Neural cell (in vitro differentiated cells): ENCODE data around the gene FRG2C. TPM values are rescaled to one million over a fixed set of nuclear protein-coding genes. Genes with fewer than 3 reads are reported as not detected.
"Not testable (repeated sequence)": the region's sequence is repeated elsewhere in the genome, so short reads cannot be mapped to it uniquely, and the experiment has no call there.

Experiments
- H2AFZ ChIP-seq: fragments of 200-600, 300-800 bp; sonication (generic), shearing (Covaris generic); 2 replicates; pipeline ENCODE4 v1.6.0; 2014; ENCODE audit warnings: low read depth, mild to moderate bottlenecking, antibody characterized with exemption, low read length, moderate library complexity
- H3F3A ChIP-seq: fragments of 200-600 bp; shearing (Covaris generic); 2 replicates; pipeline ENCODE4 v1.6.1; 2016; ENCODE audit warnings: mild to moderate bottlenecking, moderate library complexity, mixed read lengths, antibody characterized with exemption, low read length; ENCODE audit not compliant: insufficient read depth, poor library complexity, severe bottlenecking
- H3K27ac ChIP-seq: fragments of 200-600, 300-800 bp; sonication (generic), shearing (Covaris generic); 2 replicates; pipeline ENCODE4 v1.5.1; 2014; ENCODE audit warnings: mild to moderate bottlenecking, low read length, moderate library complexity
- H3K27me3 ChIP-seq: fragments of 300-800, 200-600 bp; sonication (generic), shearing (Covaris generic); 2 replicates; pipeline ENCODE4 v1.6.0; 2014; ENCODE audit warnings: mild to moderate bottlenecking, low read depth, low read length, moderate library complexity; ENCODE audit not compliant: insufficient read depth
- H3K36me3 ChIP-seq: fragments of 300-800, 200-600 bp; sonication (generic), shearing (Covaris generic); 2 replicates; pipeline ENCODE4 v1.5.1; 2014; ENCODE audit warnings: mild to moderate bottlenecking, antibody characterized with exemption, low read length, moderate library complexity; ENCODE audit not compliant: insufficient read depth
- H3K4me2 ChIP-seq: fragments of 300-800, 200-600 bp; sonication (generic), shearing (Covaris generic); 2 replicates; pipeline ENCODE4 v1.6.0; 2014; ENCODE audit warnings: mild to moderate bottlenecking, low read length
- H3K4me3 ChIP-seq: fragments of 300-800, 200-600 bp; sonication (generic), shearing (Covaris generic); 2 replicates; pipeline ENCODE4 v1.5.1; 2014; ENCODE audit warnings: mild to moderate bottlenecking, low read length, moderate library complexity
- H3K79me2 ChIP-seq: fragments of 200-600 bp; shearing (Covaris generic); replicated peaks from 2 replicates; pipeline ENCODE4 v1.6.0; 2014; ENCODE audit warnings: mild to moderate bottlenecking, low read length, moderate library complexity; ENCODE audit not compliant: insufficient read depth
- H3K9ac ChIP-seq: fragments of 300-800, 200-600 bp; sonication (generic), shearing (Covaris generic); 2 replicates; pipeline ENCODE4 v1.6.1; 2016; ENCODE audit warnings: mild to moderate bottlenecking, low read length, mixed read lengths
- H3K9me2 ChIP-seq: fragments of 200-600 bp; shearing (Covaris generic); 2 replicates; pipeline ENCODE4 v1.6.1; 2016; ENCODE audit warnings: mild to moderate bottlenecking, low read length, mixed read lengths; ENCODE audit not compliant: insufficient read depth
- H3K9me3 ChIP-seq: fragments of 200-600, 300-800 bp; sonication (generic), shearing (Covaris generic); 2 replicates; pipeline ENCODE4 v1.6.1; 2016; ENCODE audit warnings: mild to moderate bottlenecking, mixed run types, low read length, moderate library complexity, mixed read lengths
- H4K20me1 ChIP-seq: fragments of 200-600 bp; shearing (Covaris generic); 2 replicates; pipeline ENCODE4 v1.6.1; 2016; ENCODE audit warnings: mild to moderate bottlenecking, mixed run types; ENCODE audit not compliant: insufficient read depth
- polyA minus RNA-seq: library from RNA; depleted of rRNA, polyadenylated mRNA; stranded (reverse); fragments of >200 nt; gene quantifications from 2 replicates; pipeline ENCODE4 v1.2.3, GENCODE V29; 2014
- polyA plus RNA-seq: library from polyadenylated mRNA; depleted of rRNA; stranded (reverse); fragments of >200 nt; gene quantifications from 2 replicates; pipeline ENCODE4 v1.2.3, GENCODE V29; 2014

The FRG2C gene
- polyA plus RNA-seq (not detected in 2 replicates), polyA minus RNA-seq (not detected in 2 replicates)

DNA sequence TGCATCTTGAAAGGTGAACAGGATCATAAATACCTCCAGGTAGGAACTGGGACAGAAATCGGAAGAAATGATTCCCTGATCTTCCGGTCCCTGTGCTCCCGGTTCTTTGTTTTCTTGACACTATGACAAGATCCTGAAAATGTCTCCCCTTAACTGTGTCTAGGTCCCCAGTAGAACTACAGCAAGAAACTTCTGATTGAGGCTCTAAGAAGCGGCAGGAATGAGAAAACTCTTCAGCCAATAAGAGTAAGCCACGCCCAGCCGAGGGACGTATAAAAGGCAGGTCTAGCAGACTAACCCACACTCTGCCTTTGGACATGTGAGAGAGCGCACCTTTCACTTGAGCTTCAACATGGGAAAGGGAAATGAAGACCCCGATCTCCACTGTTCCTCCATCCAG lies at the start of gene FRG2C:
Gene FRG2C, plus strand, starts transcription at position 301 of the 400 bp plus-strand sequence. Its CDS starts 52 bp downstream, at position 353.
- not testable (repeated sequence) for H3K27ac ChIP-seq, H2AFZ ChIP-seq, H3K9ac ChIP-seq, H3F3A ChIP-seq, H3K79me2 ChIP-seq, H3K9me3 ChIP-seq, H3K9me2 ChIP-seq, H3K4me3 ChIP-seq, H3K36me3 ChIP-seq, H3K4me2 ChIP-seq, H4K20me1 ChIP-seq
- peaks cover 41% of the 10 kb centered on the region for H3K27me3 ChIP-seq

- not testable (repeated sequence) for H3K79me2 ChIP-seq, H3K27ac ChIP-seq, H4K20me1 ChIP-seq, H3K9me2 ChIP-seq, H3K9ac ChIP-seq, H2AFZ ChIP-seq, H3K36me3 ChIP-seq, H3K4me2 ChIP-seq, H3K4me3 ChIP-seq, H3F3A ChIP-seq, H3K9me3 ChIP-seq
- H3K27me3 ChIP-seq, result peaks cover 14% of the 10 kb centered on the region
These were observed 45.3 kb upstream of the FRG2C start for GRCh38 chr3:75618666-75619305.

GRCh38 chr3:75619481-75620031 lies 44.6 kb upstream of the FRG2C start:
- H3K79me2 ChIP-seq, H3K4me2 ChIP-seq, H4K20me1 ChIP-seq, H3K9ac ChIP-seq, H3K27ac ChIP-seq, H3K36me3 ChIP-seq, H3K9me2 ChIP-seq, H3F3A ChIP-seq, H2AFZ ChIP-seq, H3K9me3 ChIP-seq: not testable (repeated sequence)
- Histone ChIP-seq H3K4me3 (peak overlapping the region; percentile 41), H3K27me3 (peaks cover 14% of the 10 kb centered on the region)

- peaks cover 14% of the 10 kb centered on the region for H3K27me3 ChIP-seq
- H4K20me1 ChIP-seq, H3K4me2 ChIP-seq, H3K27ac ChIP-seq, H2AFZ ChIP-seq, H3K9me2 ChIP-seq, H3F3A ChIP-seq, H3K9ac ChIP-seq, H3K79me2 ChIP-seq, H3K36me3 ChIP-seq, H3K4me3 ChIP-seq, H3K9me3 ChIP-seq: not testable (repeated sequence)
These were observed 42.4 kb upstream of the FRG2C start for GRCh38 chr3:75621772-75622171.

GRCh38 chr3:75623656-75624055 lies 40.5 kb upstream of the FRG2C start:
- H3K9me3 ChIP-seq, H3F3A ChIP-seq, H3K4me2 ChIP-seq, H3K9ac ChIP-seq, H2AFZ ChIP-seq, H3K4me3 ChIP-seq, H3K79me2 ChIP-seq, H4K20me1 ChIP-seq, H3K9me2 ChIP-seq, H3K27ac ChIP-seq, H3K36me3 ChIP-seq: not testable (repeated sequence)
- H3K27me3 ChIP-seq, result peaks cover 14% of the 10 kb centered on the region

- not testable (repeated sequence) for H3K4me2 ChIP-seq, H3K36me3 ChIP-seq, H4K20me1 ChIP-seq, H3K9me3 ChIP-seq, H3K27me3 ChIP-seq, H3K4me3 ChIP-seq, H3K27ac ChIP-seq, H3F3A ChIP-seq, H3K9ac ChIP-seq, H2AFZ ChIP-seq, H3K9me2 ChIP-seq, H3K79me2 ChIP-seq
These were observed 33.1 kb upstream of the FRG2C start for GRCh38 chr3:75630887-75631535.
